ENCODE data around the gene ADAMTS7. TPM values are rescaled to one million over a fixed set of nuclear protein-coding genes. Genes with fewer than 3 reads are reported as not detected.
"Not testable (repeated sequence)": the region's sequence is repeated elsewhere in the genome, so short reads cannot be mapped to it uniquely, and the experiment has no call there.

Gene ADAMTS7
- total RNA-seq, 1 donor from 2014 or later: 19.2 TPM

DNA sequence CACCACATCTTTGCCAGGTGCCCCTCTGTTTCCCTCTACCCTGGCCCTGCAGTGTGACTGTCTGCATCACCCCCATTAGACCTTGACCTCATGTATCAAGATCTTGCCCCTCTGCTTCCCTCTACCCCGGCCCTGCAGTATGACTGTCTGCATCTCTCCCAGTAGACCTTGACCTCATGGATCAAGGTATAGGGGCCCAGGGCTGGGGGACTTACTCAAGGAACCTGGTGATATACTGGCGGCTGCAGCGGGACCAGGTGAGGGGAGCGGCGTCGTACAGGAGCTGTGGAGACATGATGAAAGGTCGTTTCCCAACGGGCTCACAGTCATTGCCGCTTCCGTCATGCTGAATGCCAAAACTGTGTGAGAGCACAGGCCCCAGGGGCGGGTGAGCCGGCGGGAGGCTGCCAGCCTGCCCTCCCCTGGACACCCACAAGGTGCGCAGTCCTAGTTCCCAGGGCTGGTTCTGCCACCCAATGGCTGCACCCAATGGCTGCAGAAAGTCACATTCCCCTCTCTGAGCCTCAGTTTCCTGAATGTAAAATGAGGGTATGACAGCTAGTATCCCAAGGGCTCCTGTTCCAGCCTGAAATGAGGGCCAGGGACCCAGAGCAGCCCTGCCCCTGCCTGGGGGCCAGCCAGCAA is 23.1 kb downstream of the ADAMTS7 start:
- no peak overlapping the region for H3K27ac Mint-ChIP-seq

DNA sequence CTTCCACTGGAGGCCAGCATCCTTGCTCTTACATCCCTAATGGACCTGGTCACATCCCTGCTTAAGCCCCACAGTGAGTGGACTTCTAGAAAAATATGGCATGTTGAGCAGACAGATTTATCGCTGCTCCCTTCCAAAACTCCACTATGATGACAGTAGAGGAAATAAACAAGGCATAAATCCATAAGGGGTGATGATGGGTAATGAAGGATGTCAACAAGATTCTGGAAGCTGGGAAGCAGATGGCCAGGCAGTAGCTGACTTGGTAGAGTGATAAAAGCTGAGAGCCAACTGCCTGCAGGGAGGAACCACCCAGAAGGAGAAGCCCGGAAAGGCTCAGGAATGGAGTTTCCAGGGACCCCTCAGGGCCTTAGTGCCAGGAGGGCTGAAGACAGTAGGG is 28.9 kb downstream of the ADAMTS7 start:
- H3F3A ChIP-seq (ENCODE audit: low read depth); H3K9me3 Mint-ChIP-seq: not testable (repeated sequence)

More for the DNA sequence above, 23.1 kb downstream of the ADAMTS7 start:
- peaks cover 4% of the 10 kb centered on the region for H3K27me3 Mint-ChIP-seq (ENCODE audit: insufficient read depth, low read depth)
- Histone ChIP-seq H2AFZ (replicated peaks) (no peak overlapping the region), H3K4me3 (no peak overlapping the region), H3F3A (ENCODE audit: low read depth) (no peaks in the 10 kb centered on the region), H3K27ac (no peak overlapping the region), H3K36me3 (no peaks in the 10 kb centered on the region), H3K27me3 (no peaks in the 10 kb centered on the region), H3K79me2 (ENCODE audit: low read depth) (no peaks in the 10 kb centered on the region), H3K4me2 (no peak overlapping the region), H3K4me1 (no peaks in the 10 kb centered on the region), H4K20me1 (ENCODE audit: low read depth) (peaks cover 3% of the 10 kb centered on the region), H3K9ac (no peak overlapping the region), H3K9me3 (ENCODE audit: low read depth) (no peaks in the 10 kb centered on the region)
- H3K4me1 Mint-ChIP-seq: no peaks in the 10 kb centered on the region
- H3K4me3 Mint-ChIP-seq: no peak overlapping the region
- no peak for DNase-seq (ENCODE audit: low spot score)
- H3K9me3 Mint-ChIP-seq: peaks cover 3% of the 10 kb centered on the region
- peaks cover 34% of the 10 kb centered on the region for H3K36me3 Mint-ChIP-seq
- no peak for TF ChIP-seq EZH2 (IDR thresholded peaks at IDR 0.05)
- TF ChIP-seq, protein P1, sequence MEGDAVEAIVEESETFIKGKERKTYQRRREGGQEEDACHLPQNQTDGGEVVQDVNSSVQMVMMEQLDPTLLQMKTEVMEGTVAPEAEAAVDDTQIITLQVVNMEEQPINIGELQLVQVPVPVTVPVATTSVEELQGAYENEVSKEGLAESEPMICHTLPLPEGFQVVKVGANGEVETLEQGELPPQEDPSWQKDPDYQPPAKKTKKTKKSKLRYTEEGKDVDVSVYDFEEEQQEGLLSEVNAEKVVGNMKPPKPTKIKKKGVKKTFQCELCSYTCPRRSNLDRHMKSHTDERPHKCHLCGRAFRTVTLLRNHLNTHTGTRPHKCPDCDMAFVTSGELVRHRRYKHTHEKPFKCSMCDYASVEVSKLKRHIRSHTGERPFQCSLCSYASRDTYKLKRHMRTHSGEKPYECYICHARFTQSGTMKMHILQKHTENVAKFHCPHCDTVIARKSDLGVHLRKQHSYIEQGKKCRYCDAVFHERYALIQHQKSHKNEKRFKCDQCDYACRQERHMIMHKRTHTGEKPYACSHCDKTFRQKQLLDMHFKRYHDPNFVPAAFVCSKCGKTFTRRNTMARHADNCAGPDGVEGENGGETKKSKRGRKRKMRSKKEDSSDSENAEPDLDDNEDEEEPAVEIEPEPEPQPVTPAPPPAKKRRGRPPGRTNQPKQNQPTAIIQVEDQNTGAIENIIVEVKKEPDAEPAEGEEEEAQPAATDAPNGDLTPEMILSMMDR (IDR thresholded peaks at IDR 0.05): no peak
- TF ChIP-seq EZH2phosphoT487 (IDR thresholded peaks at IDR 0.05): no peak

GRCh38 chr15:78781381-78781780 is 29.9 kb downstream of the ADAMTS7 start:
- H3K79me2 ChIP-seq (ENCODE audit: low read depth); H3K9me3 ChIP-seq (ENCODE audit: low read depth); H3K9ac ChIP-seq; H3K9me3 Mint-ChIP-seq; H3K4me1 Mint-ChIP-seq; DNase-seq (ENCODE audit: low spot score); H2AFZ ChIP-seq (replicated peaks); H4K20me1 ChIP-seq (ENCODE audit: low read depth); H3K27ac ChIP-seq; H3K4me1 ChIP-seq; H3K27me3 ChIP-seq; H3K27me3 Mint-ChIP-seq (ENCODE audit: insufficient read depth, low read depth); H3K4me2 ChIP-seq; H3K4me3 ChIP-seq; H3K27ac Mint-ChIP-seq; H3F3A ChIP-seq (ENCODE audit: low read depth); H3K4me3 Mint-ChIP-seq; H3K36me3 ChIP-seq: not testable (repeated sequence)
- H3K36me3 Mint-ChIP-seq: peaks cover 16% of the 10 kb centered on the region

More for the DNA sequence above, 28.9 kb downstream of the ADAMTS7 start:
- H3K4me2 ChIP-seq; H2AFZ ChIP-seq (replicated peaks); H3K79me2 ChIP-seq (ENCODE audit: low read depth); H3K36me3 ChIP-seq; H3K4me3 Mint-ChIP-seq; H3K4me3 ChIP-seq; DNase-seq (ENCODE audit: low spot score); H3K4me1 ChIP-seq; H3K9me3 ChIP-seq (ENCODE audit: low read depth); H3K4me1 Mint-ChIP-seq; H3K27me3 ChIP-seq; H3K27me3 Mint-ChIP-seq (ENCODE audit: insufficient read depth, low read depth); H3K27ac Mint-ChIP-seq; H3K27ac ChIP-seq; H4K20me1 ChIP-seq (ENCODE audit: low read depth); H3K9ac ChIP-seq: not testable (repeated sequence)
- peaks cover 22% of the 10 kb centered on the region for H3K36me3 Mint-ChIP-seq

- not testable (repeated sequence) for H3K36me3 ChIP-seq; H3K79me2 ChIP-seq (ENCODE audit: low read depth); H3K27me3 ChIP-seq; H3K27ac Mint-ChIP-seq; H3K36me3 Mint-ChIP-seq; H3F3A ChIP-seq (ENCODE audit: low read depth); H3K4me3 Mint-ChIP-seq; H3K9me3 Mint-ChIP-seq; H3K4me3 ChIP-seq; H3K4me1 Mint-ChIP-seq; H2AFZ ChIP-seq (replicated peaks); H3K27ac ChIP-seq; H3K9ac ChIP-seq; H3K4me2 ChIP-seq; H4K20me1 ChIP-seq (ENCODE audit: low read depth); H3K9me3 ChIP-seq (ENCODE audit: low read depth); H3K27me3 Mint-ChIP-seq (ENCODE audit: insufficient read depth, low read depth); DNase-seq (ENCODE audit: low spot score); H3K4me1 ChIP-seq
Measured at GRCh38 chr15:78779975-78780374, 31.3 kb downstream of the ADAMTS7 start.

GRCh38 chr15:78779176-78779785 is 32.0 kb downstream of the ADAMTS7 start:
- not testable (repeated sequence) for H3K4me3 ChIP-seq; H3K4me2 ChIP-seq; H4K20me1 ChIP-seq (ENCODE audit: low read depth); H3K9me3 Mint-ChIP-seq; H3K4me1 Mint-ChIP-seq; H3K79me2 ChIP-seq (ENCODE audit: low read depth); H3K27me3 ChIP-seq; H3K9me3 ChIP-seq (ENCODE audit: low read depth); DNase-seq (ENCODE audit: low spot score); H3K27me3 Mint-ChIP-seq (ENCODE audit: insufficient read depth, low read depth); H3K9ac ChIP-seq; H3K4me1 ChIP-seq; H3K27ac Mint-ChIP-seq; H3K27ac ChIP-seq; H3K4me3 Mint-ChIP-seq; H3K36me3 ChIP-seq; H3K36me3 Mint-ChIP-seq; H2AFZ ChIP-seq (replicated peaks); H3F3A ChIP-seq (ENCODE audit: low read depth)
